Activated T-helper 2 cell treated with anti-CD3 and anti-CD28 coated beads, Interferon-gamma antibody, Interleukin-2, Interleukin-4, amounts not matched to agents 10 μg/mL and 5 μg/mL and 100 μg/mL, durations not matched to agents 14 hours and 24 hours and 36 hours (primary cell): ENCODE results near the gene SNIP1. TPM values are rescaled to one million over a fixed set of nuclear protein-coding genes. Genes with fewer than 3 reads are reported as not detected.
"Not testable (repeated sequence)": the region's sequence is repeated elsewhere in the genome, so short reads cannot be mapped to it uniquely, and the experiment has no call there.

Experiments
- DNase-seq: peaks from one replicate; pipeline ENCODE4 v3.0.0; 2021; ENCODE audit warnings: low spot score
- H3K27ac Mint-ChIP-seq: one replicate; pipeline ENCODE4 v1.8.0; 2021; ENCODE audit warnings: mixed read lengths
- H3K27me3 Mint-ChIP-seq: one replicate; pipeline ENCODE4 v1.8.0; 2021; ENCODE audit warnings: low read depth, mixed read lengths
- H3K36me3 Mint-ChIP-seq: one replicate; pipeline ENCODE4 v1.8.0; 2021; ENCODE audit warnings: low read depth, mixed read lengths
- H3K4me1 Mint-ChIP-seq: one replicate; pipeline ENCODE4 v1.8.0; 2021; ENCODE audit warnings: low read depth, mixed read lengths
- H3K4me3 Mint-ChIP-seq: one replicate; pipeline ENCODE4 v1.8.0; 2021; ENCODE audit warnings: low read depth, mild to moderate bottlenecking, moderate library complexity, mixed read lengths
- H3K9me3 Mint-ChIP-seq: one replicate; pipeline ENCODE4 v1.8.0; 2021; ENCODE audit warnings: mixed read lengths
- intact Hi-C: fragments of 100-400 bp; cut with micrococcal nuclease; formaldehyde crosslinking; loops from one replicate; pipeline ENCODE4 v1.15.1; 2023
- total RNA-seq: library from RNA; stranded (reverse); gene quantifications from 2 replicates; pipeline ENCODE4 v1.2.3, GENCODE V29; 2022

SNIP1 gene
- total RNA-seq, 1 donor from 2014 or later, result 26.1 TPM

GRCh38 chr1:37517569-37517968, 36.5 kb downstream of the SNIP1 start:
- Mint-ChIP-seq H3K27ac (no peak overlapping the region), H3K36me3 (peaks cover 10% of the 10 kb centered on the region)

GRCh38 chr1:37515185-37516034, 38.7 kb downstream of the SNIP1 start:
- Mint-ChIP-seq H3K27me3 (no peaks in the 10 kb centered on the region), H3K9me3 (no peaks in the 10 kb centered on the region), H3K4me1 (peaks cover 36% of the 10 kb centered on the region), H3K36me3 (peaks cover 25% of the 10 kb centered on the region), H3K27ac (peak overlapping the region; percentile 95), H3K4me3 (peak overlapping the region; percentile 88)
- intact Hi-C loops, result loop anchor here (2.0 kb wide), 1 partner anchor 37 kb away; no protein-coding TSS in a partner anchor
- no peak for DNase-seq

More at GRCh38 chr1:37517569-37517968, 36.5 kb downstream of the SNIP1 start:
- no peak overlapping the region for H3K4me3 Mint-ChIP-seq
- no peak for DNase-seq
- intact Hi-C loops, result no loop called here
- no peaks in the 10 kb centered on the region for H3K27me3 Mint-ChIP-seq
- H3K9me3 Mint-ChIP-seq, result no peaks in the 10 kb centered on the region
- peaks cover 28% of the 10 kb centered on the region for H3K4me1 Mint-ChIP-seq

GRCh38 chr1:37514350-37515184, 39.5 kb downstream of the SNIP1 start, which contains the start of gene MEAF6:
Gene MEAF6, minus strand, starts transcription at chr1:37514766. Its CDS starts 20 bp downstream, at chr1:37514746.
- Mint-ChIP-seq H3K27me3 (no peaks in the 10 kb centered on the region), H3K9me3 (no peaks in the 10 kb centered on the region), H3K27ac (peak within 1 kb of the TSS; percentile 95), H3K36me3 (peaks cover 30% of the 10 kb centered on the region), H3K4me1 (peaks cover 34% of the 10 kb centered on the region), H3K4me3 (peak within 1 kb of the TSS; percentile 93)
- intact Hi-C loops, result loop anchor here (2.0 to 5.0 kb wide), 2 partner anchors 36 to 38 kb away; partner anchors contain the start of gene SNIP1
- peak; percentile 81 for DNase-seq

- Mint-ChIP-seq H3K9me3 (no peaks in the 10 kb centered on the region), H3K27ac (peak overlapping the region; percentile 88), H3K4me3 (peak overlapping the region; percentile 93), H3K36me3 (peaks cover 37% of the 10 kb centered on the region), H3K4me1 (peaks cover 34% of the 10 kb centered on the region), H3K27me3 (no peaks in the 10 kb centered on the region)
- peak; percentile 36 for DNase-seq
- intact Hi-C loops, result loop anchor here (2.0 to 5.0 kb wide), 2 partner anchors 35 to 38 kb away; partner anchors contain the start of gene SNIP1
Observed at GRCh38 chr1:37513795-37514349, 40.2 kb downstream of the SNIP1 start.

- peaks cover 72% of the 10 kb centered on the region for H3K36me3 Mint-ChIP-seq
- H3K27ac Mint-ChIP-seq, result no peak overlapping the region
- intact Hi-C loops, result no loop called here
- H3K27me3 Mint-ChIP-seq, result no peaks in the 10 kb centered on the region
- no peaks in the 10 kb centered on the region for H3K9me3 Mint-ChIP-seq
- DNase-seq, result no peak
- no peak overlapping the region for H3K4me3 Mint-ChIP-seq
- peaks cover 26% of the 10 kb centered on the region for H3K4me1 Mint-ChIP-seq
Observed at GRCh38 chr1:37509181-37509580, 44.9 kb downstream of the SNIP1 start.

GRCh38 chr1:37506740-37507139, 47.4 kb downstream of the SNIP1 start:
- Mint-ChIP-seq H3K27me3 (no peaks in the 10 kb centered on the region), H3K36me3 (peaks cover 70% of the 10 kb centered on the region), H3K4me3 (no peak overlapping the region), H3K4me1 (peaks cover 14% of the 10 kb centered on the region), H3K9me3 (no peaks in the 10 kb centered on the region), H3K27ac (no peak overlapping the region)
- no peak for DNase-seq
- intact Hi-C loops, result no loop called here

GRCh38 chr1:37502791-37503190, 51.3 kb downstream of the SNIP1 start:
- H3K4me3 Mint-ChIP-seq, DNase-seq, H3K9me3 Mint-ChIP-seq, H3K27ac Mint-ChIP-seq, intact Hi-C loops, H3K27me3 Mint-ChIP-seq, H3K4me1 Mint-ChIP-seq: not testable (repeated sequence)
- peaks cover 68% of the 10 kb centered on the region for H3K36me3 Mint-ChIP-seq

GRCh38 chr1:37502104-37502503, 52.0 kb downstream of the SNIP1 start:
- H3K9me3 Mint-ChIP-seq, result no peaks in the 10 kb centered on the region
- H3K27me3 Mint-ChIP-seq, result no peaks in the 10 kb centered on the region
- intact Hi-C loops, result no loop called here
- no peak overlapping the region for H3K4me3 Mint-ChIP-seq
- no peak overlapping the region for H3K27ac Mint-ChIP-seq
- peaks cover 2% of the 10 kb centered on the region for H3K4me1 Mint-ChIP-seq
- H3K36me3 Mint-ChIP-seq, result peaks cover 61% of the 10 kb centered on the region
- no peak for DNase-seq

- Mint-ChIP-seq H3K36me3 (peaks cover 57% of the 10 kb centered on the region), H3K9me3 (no peaks in the 10 kb centered on the region), H3K27ac (no peak overlapping the region), H3K4me3 (no peak overlapping the region), H3K4me1 (peaks cover 2% of the 10 kb centered on the region), H3K27me3 (no peaks in the 10 kb centered on the region)
- no peak for DNase-seq
- intact Hi-C loops, result no loop called here
Observed at GRCh38 chr1:37501661-37502060, 52.4 kb downstream of the SNIP1 start.

- Mint-ChIP-seq H3K36me3 (peaks cover 48% of the 10 kb centered on the region), H3K27ac (no peak overlapping the region), H3K4me1 (no peaks in the 10 kb centered on the region), H3K27me3 (no peaks in the 10 kb centered on the region), H3K4me3 (no peak overlapping the region), H3K9me3 (no peaks in the 10 kb centered on the region)
- intact Hi-C loops, result no loop called here
- no peak for DNase-seq
Observed at GRCh38 chr1:37498872-37499617, 55.0 kb downstream of the SNIP1 start.

GRCh38 chr1:37497832-37498231, 56.3 kb downstream of the SNIP1 start:
- DNase-seq, result no peak
- H3K36me3 Mint-ChIP-seq, result peaks cover 54% of the 10 kb centered on the region
- no peaks in the 10 kb centered on the region for H3K27me3 Mint-ChIP-seq
- intact Hi-C loops, result no loop called here
- H3K27ac Mint-ChIP-seq, result no peak overlapping the region
- H3K4me1 Mint-ChIP-seq, result peaks cover 8% of the 10 kb centered on the region
- no peaks in the 10 kb centered on the region for H3K9me3 Mint-ChIP-seq
- H3K4me3 Mint-ChIP-seq, result no peak overlapping the region

- Mint-ChIP-seq H3K4me1 (peaks cover 11% of the 10 kb centered on the region), H3K27ac (no peak overlapping the region), H3K36me3 (peaks cover 47% of the 10 kb centered on the region), H3K9me3 (no peaks in the 10 kb centered on the region), H3K27me3 (no peaks in the 10 kb centered on the region), H3K4me3 (no peak overlapping the region)
- intact Hi-C loops, result no loop called here
- DNase-seq, result no peak
Observed at GRCh38 chr1:37495875-37496274, 58.2 kb downstream of the SNIP1 start.
